LNCaP clone FGC (cell line): ENCODE measurements around the gene ANKS4B.

ENCODE experiments used
- DNase-seq: peaks from one replicate; pipeline ENCODE4 v3.0.0-alpha.2; 2011; ENCODE audit warnings: low read depth
- H3K4me3 ChIP-seq: 2 replicates; pipeline ENCODE4 v1.5.1; 2011; ENCODE audit warnings: mild to moderate bottlenecking, low read depth, low read length, control low read depth
- TF ChIP-seq, protein P1 (sequence below): IDR thresholded peaks from 2 replicates; pipeline ENCODE4 v1.5.1; 2012; ENCODE audit warnings: mild to moderate bottlenecking; ENCODE audit not compliant: control insufficient read depth, insufficient read depth; ENCODE audit errors: extremely low read depth

The ANKS4B gene

DNA sequence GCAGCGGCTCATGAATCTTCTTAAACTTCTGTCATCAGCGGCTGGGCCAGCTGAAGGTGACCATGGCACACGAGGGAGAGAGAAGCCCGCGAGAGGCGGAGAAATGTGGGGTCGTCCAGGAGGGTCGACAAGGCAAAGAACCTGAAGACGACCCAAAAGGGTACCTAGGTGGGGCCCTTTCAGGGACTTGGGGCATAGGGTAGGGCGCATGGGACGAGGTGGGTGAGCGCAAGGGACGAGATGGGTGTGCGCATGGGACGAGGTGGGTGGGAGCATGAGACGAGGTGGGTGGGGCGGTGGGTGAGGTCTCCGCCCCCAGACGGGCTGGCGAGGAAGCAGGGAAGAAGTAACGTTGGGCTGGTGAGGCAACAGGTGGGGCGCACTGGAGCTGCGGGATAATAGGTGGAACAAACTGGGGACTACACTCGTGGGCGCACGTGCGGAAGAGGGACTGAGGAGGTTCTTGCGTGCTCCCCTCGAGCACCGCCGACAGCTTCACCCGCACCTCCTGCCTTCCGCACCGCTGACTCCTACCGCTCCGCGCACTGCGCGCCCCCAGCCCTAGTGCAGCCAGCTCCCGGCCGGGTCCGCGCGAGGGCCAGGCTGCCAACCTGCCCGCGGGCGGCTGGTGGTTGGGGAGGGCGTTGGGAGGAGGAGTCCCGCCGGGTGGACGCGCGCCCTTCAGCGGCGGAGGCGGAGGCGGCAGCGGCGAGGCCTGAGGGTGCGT lies 67.8 kb downstream of the ANKS4B start:
- DNase-seq = peak; percentile 38
- H3K4me3 ChIP-seq = peak overlapping the region; percentile 71
- TF ChIP-seq, protein P1, sequence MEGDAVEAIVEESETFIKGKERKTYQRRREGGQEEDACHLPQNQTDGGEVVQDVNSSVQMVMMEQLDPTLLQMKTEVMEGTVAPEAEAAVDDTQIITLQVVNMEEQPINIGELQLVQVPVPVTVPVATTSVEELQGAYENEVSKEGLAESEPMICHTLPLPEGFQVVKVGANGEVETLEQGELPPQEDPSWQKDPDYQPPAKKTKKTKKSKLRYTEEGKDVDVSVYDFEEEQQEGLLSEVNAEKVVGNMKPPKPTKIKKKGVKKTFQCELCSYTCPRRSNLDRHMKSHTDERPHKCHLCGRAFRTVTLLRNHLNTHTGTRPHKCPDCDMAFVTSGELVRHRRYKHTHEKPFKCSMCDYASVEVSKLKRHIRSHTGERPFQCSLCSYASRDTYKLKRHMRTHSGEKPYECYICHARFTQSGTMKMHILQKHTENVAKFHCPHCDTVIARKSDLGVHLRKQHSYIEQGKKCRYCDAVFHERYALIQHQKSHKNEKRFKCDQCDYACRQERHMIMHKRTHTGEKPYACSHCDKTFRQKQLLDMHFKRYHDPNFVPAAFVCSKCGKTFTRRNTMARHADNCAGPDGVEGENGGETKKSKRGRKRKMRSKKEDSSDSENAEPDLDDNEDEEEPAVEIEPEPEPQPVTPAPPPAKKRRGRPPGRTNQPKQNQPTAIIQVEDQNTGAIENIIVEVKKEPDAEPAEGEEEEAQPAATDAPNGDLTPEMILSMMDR = peak; percentile 56

DNA sequence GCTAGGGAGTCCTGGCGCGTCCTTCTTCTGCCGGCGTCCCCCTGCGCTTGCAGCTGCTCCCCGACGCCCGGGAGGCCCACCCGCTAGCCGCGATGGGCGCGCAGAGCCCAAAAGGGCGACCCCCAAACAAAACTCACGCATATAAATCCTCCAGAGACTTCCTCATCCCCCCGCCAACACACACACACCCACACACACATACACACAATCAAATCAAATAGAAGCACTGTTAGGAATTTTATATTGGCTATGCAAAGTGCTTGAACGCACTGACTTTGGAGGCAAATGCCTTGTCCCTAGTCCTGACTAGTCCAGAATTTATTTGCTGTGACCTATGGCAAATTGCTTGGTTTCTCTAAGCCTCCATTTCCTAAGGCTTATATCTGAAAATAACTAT lies 68.4 kb downstream of the ANKS4B start:
- TF ChIP-seq, protein P1 = no peak
- H3K4me3 ChIP-seq = peak overlapping the region; percentile 71
- DNase-seq = no peak

DNA sequence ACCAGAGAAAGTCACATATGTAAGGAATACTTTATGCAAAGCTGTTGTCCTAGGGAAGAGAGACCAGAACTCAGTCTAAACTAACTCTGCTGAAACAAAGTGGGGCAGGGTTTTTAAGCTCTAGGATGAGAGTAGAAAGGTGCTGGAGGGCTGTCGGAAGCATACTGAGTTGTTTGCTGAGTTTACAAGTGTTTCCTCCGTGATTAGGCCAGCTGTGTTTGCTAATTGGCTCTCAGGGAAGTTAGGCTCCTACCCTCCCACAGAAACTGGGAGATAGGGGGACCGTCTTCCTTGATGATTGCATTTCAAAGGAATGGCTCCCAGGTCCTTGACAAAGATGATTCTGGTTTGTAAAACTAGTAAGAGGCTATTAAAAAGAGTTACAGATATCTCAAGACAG lies 69.0 kb downstream of the ANKS4B start:
- TF ChIP-seq, protein P1 = no peak
- H3K4me3 ChIP-seq = peak overlapping the region; percentile 71; the same call in 1 of the 2 replicates
- DNase-seq = no peak

DNA sequence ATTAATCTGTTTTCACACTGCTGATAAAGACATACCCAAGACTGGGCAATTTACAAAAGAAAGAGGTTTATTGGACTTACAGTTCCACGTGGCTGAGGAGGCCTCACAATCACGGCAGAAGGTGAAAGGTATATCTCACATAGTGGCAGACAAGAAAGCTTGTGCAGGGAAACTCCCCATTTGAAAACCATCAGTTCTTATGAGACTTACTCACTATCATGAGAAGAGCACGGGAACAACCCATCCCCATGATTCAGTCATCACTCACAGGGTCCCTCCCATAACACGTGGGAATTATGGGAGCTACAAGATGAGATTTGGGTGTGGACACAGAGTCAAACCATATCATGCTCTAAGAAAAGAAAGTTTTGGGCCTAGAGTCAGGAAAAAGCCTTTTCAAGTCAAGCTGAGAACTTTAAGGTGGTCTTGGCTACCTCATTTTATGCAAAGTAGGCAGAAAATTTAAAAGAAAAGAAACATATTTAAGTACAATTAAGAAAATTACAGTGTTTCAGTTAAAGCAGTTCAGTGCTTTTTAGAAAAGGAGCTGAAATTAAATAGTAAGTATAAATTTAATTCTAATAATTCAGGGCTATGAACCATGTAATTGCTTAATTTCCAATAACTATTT lies 69.5 kb downstream of the ANKS4B start:
- no peak overlapping the region for H3K4me3 ChIP-seq
- TF ChIP-seq, protein P1 = no peak
- no peak for DNase-seq
